GM12878 (cell line): Measurements from ENCODE around the gene NCAM2. TPM values are rescaled to one million over a fixed set of nuclear protein-coding genes. Genes with fewer than 3 reads are reported as not detected.

ENCODE experiments used
- BACH1 ChIP-seq: fragments of 450-650 bp; IDR thresholded peaks from 2 replicates; pipeline ENCODE4 v1.6.1; 2017; ENCODE audit warnings: mild to moderate bottlenecking, borderline replicate concordance
- CHD4 ChIP-seq: fragments of 200-600 bp; sonication (generic); IDR thresholded peaks from 2 replicates; pipeline ENCODE4 v1.6.1; 2016; ENCODE audit warnings: mild to moderate bottlenecking
- E2F4 ChIP-seq: IDR thresholded peaks from 2 replicates; pipeline ENCODE4 v1.6.1; 2012; ENCODE audit warnings: low read depth, low read length, improper control_type of control experiment
- LARP7 ChIP-seq: fragments of 450-650 bp; IDR thresholded peaks from 2 replicates; pipeline ENCODE4 v1.6.1; 2017; ENCODE audit warnings: mild to moderate bottlenecking
- NKRF ChIP-seq: fragments of 450-650 bp; conservative IDR thresholded peaks from 2 replicates; pipeline ENCODE4 v1.6.1; 2017; ENCODE audit warnings: mild to moderate bottlenecking, moderate library complexity
- NR2C1 ChIP-seq: fragments of 450-650 bp; IDR thresholded peaks from 2 replicates; pipeline ENCODE4 v1.6.1; 2017; ENCODE audit warnings: antibody characterized with exemption, mild to moderate bottlenecking, moderate library complexity
- PAX8 ChIP-seq: fragments of 450-650 bp; IDR thresholded peaks from 2 replicates; pipeline ENCODE4 v1.6.1; 2017; ENCODE audit warnings: mild to moderate bottlenecking, moderate library complexity
- SIN3A ChIP-seq: IDR thresholded peaks from 2 replicates; pipeline ENCODE4 v1.6.1; 2012; ENCODE audit warnings: low read depth, low read length, improper control_type of control experiment
- ZBTB40 ChIP-seq: fragments of 450-650 bp; IDR thresholded peaks from 2 replicates; pipeline ENCODE4 v1.6.1; 2016; ENCODE audit warnings: mild to moderate bottlenecking, moderate library complexity, borderline replicate concordance
- ZNF274 ChIP-seq: IDR thresholded peaks from one replicate; pipeline ENCODE4 v1.8.0; 2011; ENCODE audit not compliant: insufficient read length, insufficient read depth
- ZNF687 ChIP-seq: fragments of 450-650 bp; IDR thresholded peaks from 2 replicates; pipeline ENCODE4 v1.6.1; 2017; ENCODE audit warnings: mild to moderate bottlenecking, moderate library complexity
- polyA plus RNA-seq, 11 experiments: library from polyadenylated mRNA; depleted of rRNA in 4 of 11; unstranded in 6 of 11; stranded (reverse) in 5 of 11; fragments of >200 nt; fragmentation: Nextera tagmentation in 4 of 11; fragmentation: Illumina TruSeq in 1 of 11; extraction: Ambion mirVana in 4 of 11; extraction: Trizol in 1 of 11; gene quantifications; 1 replicate in 1 of 11; 2 replicates in 10 of 11; pipeline versions ENCODE4 v1.2.1 to v1.2.3, GENCODE V29; 2011 to 2016; ENCODE audit warnings: inconsistent platforms in 2 of 11, missing spikeins in 2 of 11, low read depth in 1 of 11
- total RNA-seq, 4 experiments: library from RNA; depleted of rRNA in 3 of 4; stranded (reverse); fragments of >200 nt in 3 of 4; fragmentation: Illumina TruSeq in 1 of 4; extraction: Trizol in 1 of 4; gene quantifications; 2 replicates each; pipeline versions ENCODE4 v1.2.1 to v1.2.3, GENCODE V29; 2013 to 2021

NCAM2 gene
- total and polyA plus RNA-seq, 10 of the 15 experiments (the other 5 are each of a cell fraction or from before 2014, with no cell fraction given): 0.23 to 0.27 TPM; not detected in 8

GRCh38 chr21:21052672-21053071 lies 54.5 kb downstream of the NCAM2 start (continued):
- no peak for TF ChIP-seq NKRF
- TF ChIP-seq SIN3A: no peak
- TF ChIP-seq CHD4: no peak
- no peak for TF ChIP-seq NR2C1
- TF ChIP-seq ZBTB40: no peak
- TF ChIP-seq ZNF687: no peak
- no peak for TF ChIP-seq BACH1
- no peak for TF ChIP-seq LARP7
- no peak for TF ChIP-seq ZNF274
- no peak for TF ChIP-seq E2F4
- TF ChIP-seq PAX8: no peak
